IPS-NIHi7 (cell line): ENCODE results near the gene NPIPB8.
"Not testable (repeated sequence)": the region's sequence is repeated elsewhere in the genome, so short reads cannot be mapped to it uniquely, and the experiment has no call there.

Source experiments
- DNase-seq: peaks from one replicate; pipeline ENCODE4 v3.0.0; 2012; ENCODE audit warnings: mixed read lengths; ENCODE audit errors: extremely low spot score

The NPIPB8 gene

DNA sequence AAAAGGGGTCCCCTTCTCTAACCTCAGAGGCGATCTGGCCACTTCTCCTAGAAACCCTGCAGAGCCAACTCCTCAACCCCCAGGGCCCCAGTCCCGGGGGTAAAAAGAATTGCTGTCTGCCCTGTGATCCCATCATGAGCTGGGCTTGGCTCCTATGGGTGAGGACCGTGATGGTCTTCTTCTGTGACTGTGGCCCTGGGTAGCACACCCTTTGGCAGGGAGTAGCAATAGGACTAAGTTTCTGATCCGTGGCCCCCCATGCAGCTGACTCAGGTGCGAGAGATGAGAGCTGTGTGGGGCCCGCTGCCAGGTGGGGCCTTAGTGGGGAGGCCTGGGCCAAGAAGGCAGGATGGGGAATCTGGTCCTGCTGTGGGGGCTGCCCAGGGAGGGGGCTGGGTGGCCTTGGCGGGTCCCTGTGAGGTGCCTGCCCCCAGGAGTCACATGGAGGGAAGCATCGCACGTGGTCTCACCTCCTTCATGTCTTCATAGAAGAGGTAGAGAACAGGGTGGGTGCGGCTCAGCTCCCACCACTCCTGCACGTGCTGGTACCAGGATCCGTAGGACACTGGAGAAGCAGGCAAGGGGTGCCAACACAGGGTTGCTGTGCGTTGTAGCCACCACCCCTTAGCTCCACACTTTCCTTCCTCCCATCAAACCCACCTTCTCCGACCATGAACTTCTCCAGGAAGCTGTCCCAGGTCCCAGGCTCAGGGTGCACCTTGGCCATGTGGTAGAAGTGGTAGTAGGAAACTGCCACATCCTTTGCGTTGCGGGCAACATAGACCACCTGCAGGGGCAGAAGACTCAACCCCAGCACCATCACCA lies 31.4 kb upstream of the NPIPB8 start:
- DNase-seq, result no peak

DNA sequence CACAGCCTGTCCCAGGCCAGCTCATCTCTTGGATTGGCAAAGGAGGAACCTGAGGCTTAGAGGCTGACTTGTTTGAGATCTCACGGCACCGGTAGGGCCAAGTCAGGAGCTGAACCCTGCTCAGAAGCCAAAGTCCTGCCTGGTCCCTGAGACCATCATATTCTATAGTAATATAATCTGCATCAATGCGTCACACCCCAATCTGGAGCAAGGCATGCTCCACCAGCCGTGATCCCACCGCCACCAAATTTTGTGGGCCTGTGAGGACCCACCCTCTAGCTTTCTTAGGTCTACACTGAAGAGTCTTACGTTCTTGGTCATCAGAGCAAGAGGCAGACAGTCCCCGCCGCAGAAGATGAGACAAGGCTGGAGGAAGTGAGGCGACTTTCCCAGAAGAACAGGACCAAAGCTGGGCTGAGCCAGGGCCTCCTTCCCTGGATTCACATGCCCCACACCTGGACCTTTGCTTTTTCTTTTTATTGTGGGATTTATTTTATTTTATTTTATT lies 30.7 kb upstream of the NPIPB8 start:
- no peak for DNase-seq

DNA sequence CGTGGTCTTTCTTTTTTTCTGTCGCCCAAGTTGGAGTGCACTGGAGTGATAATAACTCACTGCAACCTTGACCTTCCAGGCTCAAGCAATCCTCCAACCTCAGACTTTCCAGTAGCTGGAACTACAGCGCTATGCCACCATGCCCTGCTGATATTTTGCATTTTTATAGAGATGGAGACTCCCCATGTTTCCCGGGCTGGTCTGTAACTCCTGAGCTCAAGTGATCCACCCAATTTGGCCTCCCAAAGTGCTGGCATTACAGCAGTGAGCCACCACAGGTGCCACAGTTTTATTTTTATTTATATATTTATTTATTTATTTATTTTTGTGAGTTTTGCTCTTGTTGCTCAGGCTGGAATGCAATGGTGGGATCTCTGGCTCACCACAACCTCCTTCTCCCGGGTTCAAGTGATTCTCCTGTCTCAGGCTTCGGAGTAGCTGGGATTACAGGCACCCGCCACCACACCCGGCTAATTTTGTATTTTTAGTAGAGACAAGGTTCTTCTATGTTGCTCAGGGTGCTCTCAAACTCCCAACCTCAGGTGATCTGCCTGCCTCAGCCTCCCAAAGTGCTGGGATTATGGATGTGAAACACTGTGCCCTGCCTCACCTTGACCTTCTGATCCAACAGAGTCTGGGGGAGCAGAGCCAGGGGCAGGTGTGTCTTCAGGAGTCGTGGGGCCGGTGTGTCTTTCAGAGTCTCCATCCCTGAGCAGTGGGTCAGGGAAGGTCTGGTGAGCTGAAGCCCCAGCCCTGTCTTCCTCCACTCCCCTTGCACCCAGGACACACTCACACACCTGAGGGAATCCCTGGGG lies 30.0 kb upstream of the NPIPB8 start:
- not testable (repeated sequence) for DNase-seq

DNA sequence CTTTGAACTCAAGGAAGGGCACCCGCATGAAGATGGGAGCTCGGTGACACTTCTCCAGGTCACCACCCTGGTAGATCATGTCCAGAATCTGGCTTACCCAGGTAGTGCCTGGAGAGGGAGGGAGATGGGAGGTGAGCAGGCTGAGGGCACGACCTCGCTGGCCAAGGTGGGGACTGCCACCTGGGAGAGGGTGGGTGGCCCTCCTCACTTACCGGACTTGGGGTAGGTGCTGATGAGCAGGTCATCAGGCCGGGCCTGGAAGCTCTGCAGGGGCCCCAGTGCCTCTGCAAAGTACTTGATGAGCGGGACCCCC lies 29.4 kb upstream of the NPIPB8 start:
- DNase-seq, result not testable (repeated sequence)

DNA sequence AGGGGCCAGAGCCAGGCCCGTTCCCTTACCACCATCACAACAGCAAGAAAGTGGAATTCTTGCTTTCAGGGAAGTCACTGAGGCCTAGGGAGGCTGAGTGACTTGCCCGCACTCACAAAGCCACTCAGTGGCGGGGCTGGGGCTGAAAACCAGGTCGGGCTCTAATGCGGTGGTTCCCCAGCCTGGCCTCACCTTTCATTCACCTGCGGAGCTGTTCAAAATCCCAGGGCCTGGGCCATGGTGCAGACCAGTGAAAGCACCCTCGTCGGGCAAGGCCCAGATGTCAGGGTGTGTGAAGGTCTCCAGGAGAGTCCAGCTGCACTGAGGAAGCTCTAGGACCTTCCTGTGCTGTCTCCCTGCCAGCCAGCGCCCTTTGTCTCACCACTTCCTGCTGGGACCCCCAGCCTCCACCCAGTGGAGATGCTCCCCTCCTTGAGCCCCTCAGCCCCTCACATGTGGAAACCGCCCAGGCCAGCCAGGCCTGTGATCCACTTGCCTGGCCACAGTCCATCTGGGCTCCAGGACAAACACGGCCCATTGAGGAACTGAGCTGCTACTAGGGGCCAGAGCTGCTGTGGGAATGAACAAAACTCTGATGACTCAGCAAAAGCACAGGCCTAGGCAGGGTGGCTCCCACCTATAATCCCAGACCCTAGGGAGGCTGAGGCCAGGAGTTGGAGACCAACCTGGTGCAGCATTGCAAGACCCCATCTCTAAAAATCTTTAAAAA lies 28.8 kb upstream of the NPIPB8 start:
- DNase-seq, result not testable (repeated sequence)

DNA sequence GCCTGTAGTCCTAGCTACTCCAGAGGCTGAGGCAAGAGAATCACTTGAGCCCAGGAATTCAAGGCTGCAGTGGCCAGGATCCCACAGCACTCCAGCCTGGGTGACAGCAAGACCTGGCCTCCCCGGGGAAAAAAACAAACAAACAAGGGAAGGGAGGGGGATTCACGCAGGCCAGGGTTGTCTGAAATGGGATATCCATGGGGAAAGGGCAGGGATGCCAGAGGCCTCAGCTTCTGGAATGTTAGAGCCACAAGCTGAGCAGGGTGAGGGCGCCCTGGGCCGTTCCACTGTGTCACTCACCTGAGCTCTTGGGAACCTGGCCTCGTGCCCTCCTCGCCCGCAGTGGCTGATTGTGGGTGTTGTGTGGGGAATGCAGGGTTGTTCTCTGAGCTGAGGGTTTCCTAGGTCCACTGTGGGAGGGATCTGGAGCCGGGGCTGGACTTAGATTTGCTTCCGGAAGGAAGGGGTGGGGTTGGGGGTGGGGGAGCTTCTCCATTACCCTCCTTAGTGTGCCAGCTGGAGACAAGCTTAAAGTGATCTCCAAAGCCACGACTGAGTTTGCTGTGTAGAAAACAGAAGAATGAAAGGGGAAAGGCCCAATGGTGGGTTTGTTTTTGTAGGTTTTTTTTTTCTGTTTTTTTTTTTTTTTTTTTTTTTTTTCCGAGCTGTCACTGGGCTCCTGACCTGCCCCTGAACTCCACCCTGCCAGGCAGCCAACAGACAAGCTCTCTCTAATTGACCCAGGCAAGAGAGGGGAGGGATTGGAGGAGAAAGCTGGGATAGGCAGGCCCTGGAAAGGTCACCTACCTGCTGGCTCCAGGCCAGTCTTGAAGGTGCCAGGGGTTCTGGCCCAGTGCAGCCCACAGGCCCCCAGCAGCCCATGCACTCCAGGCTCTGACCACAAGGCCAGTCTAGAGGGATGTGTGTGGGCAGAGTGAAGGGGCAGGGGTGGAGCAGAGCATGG lies 28.0 kb upstream of the NPIPB8 start, which contains the start of gene SULT1A1:
Gene SULT1A1, minus strand, starts transcription at position 414 of the 964 bp plus-strand sequence. CDS start 1,189 bp downstream, outside the sequence.
- DNase-seq, result no peak

DNA sequence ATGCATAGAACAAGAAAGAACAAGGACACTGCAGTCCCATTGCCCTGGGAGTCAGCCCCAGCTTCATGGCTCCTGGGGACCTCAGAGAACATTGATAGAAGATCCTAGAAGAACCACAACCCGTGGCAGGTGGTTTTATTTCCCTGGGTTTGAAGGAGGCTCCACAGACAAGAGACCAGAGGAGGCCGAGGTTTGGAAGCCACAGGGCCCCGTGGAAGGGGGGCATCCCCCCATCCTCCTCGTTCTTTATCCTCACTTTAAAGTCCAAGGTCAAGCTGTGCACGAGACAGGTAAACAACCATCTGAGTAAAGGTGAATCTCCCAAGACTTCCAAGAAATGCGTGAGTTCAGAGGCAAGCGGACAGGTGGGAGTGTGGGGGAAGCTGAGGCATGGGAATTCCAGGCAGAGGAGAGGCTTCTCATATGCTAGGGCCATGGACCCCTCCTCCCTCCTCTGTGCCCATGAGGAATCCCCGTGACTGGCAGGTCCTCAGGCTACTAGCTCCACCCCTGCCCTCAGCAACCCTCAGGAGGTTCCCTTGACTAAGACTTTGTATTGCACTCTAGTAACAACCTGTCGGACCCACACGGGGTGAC lies 27.2 kb upstream of the NPIPB8 start:
- no peak for DNase-seq

DNA sequence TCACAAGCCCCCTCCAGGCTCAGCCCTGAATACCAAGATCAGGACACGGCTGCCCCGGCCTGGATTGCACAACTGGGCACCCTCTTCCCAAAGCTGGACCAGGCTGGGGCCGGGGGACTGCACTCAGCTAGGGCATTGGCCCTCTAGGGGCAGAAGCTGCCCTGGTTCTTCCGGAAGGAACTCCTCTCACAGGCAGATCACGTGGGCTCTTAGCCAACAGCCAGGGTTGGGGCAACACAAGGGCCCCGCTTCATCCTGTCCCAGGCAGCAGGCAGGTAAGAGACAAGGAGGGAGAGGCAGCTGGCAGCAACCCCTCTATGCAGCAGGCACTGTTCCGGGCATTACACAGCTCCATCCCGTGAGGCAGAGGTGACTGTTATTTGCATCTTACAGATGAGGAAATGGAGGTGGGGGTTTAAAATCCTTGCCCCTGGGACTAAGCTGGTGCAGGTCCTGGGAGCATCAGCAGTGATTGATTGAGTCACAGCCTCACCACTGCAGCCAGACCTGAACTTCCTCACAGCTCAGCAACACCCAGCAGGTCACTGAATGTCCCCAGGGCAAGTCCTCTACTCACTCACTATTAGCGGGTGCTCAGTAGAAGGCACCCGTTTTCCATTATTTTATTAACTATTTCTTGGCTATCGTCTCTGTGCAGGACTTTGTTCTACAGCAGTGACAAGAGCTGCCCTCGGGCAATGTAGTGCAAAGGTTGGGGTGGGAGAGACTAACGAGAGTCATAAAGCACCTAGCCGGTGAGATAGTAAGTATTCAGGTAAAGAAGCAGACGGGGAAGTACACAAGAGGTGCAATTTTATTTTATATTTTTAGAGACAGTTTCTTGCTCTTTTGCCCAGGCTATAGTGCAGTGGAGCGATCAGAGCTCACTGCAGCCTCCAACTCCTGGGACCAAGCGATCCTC lies 25.2 kb upstream of the NPIPB8 start:
- not testable (repeated sequence) for DNase-seq

DNA sequence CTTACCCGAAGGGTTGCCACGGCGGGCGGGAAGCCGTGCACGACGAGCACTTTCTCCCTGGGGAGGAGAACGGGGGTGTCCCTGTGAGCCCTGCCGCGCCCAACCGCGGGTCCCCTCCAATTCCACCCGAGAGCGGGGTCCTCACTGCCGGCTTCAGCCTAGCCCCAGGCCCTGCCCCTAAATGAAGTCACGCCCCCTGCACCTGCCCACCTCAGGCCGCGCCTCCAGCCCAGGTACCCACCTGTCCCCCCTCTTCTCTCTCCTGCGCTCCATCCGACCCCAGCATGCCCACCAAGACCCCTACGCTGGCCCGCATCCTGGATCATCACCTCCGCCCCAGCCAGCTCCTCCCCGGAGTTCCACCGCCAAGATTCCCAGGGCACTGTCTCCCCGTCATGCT lies 24.0 kb upstream of the NPIPB8 start:
- not testable (repeated sequence) for DNase-seq

DNA sequence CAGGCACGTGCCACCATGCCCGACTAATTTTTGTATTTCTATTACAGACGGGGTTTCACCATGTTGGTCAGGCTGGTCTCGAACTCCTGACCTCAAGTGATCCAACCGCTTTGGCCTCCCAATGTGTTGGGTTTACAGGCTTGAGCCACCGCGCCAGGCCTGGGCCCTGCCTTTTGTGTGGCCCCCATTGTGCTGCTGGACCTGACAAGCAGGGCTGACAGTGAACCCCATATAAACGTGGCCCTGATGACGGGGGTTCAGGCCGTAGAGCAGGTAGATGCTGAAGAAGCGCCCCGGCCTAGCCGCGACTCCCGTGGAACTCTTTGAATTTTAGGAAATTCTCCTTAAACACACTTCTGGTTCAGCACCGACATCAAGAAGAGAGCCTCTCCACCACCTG lies 23.3 kb upstream of the NPIPB8 start:
- not testable (repeated sequence) for DNase-seq

DNA sequence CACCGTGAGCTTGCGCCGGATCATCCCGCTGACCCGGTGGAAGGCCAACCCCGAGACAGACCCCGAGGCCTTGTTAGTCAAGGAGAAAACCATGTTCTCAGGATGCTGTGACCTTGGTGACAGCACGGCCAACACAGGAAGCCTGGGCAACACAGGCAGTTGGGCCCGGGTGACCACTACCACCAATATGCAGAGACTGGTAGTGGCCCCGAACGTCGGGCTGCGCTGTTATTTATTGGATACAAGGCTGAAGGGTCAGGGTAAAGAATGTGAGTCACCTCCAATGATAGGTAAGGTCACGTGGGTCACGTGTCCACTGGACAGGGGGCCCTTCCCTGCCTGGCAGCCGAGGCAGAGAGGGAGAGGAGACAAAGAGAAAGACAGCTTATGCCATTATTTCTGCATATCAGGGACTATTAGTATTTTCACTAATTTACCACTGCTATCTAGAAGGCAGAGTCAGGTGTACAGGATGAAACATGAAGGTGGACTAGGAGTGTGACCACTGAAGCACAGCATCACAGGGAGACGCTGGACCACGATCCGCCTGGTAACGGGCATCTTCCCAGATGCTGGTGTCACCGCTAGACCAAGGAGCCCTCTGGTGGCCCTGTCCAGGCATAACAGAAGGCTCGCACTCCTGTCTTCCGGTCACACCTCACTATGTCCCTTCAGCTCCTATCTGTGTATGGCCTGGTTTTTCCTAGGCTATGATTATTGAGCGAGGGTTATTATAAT lies 22.2 kb upstream of the NPIPB8 start:
- not testable (repeated sequence) for DNase-seq

DNA sequence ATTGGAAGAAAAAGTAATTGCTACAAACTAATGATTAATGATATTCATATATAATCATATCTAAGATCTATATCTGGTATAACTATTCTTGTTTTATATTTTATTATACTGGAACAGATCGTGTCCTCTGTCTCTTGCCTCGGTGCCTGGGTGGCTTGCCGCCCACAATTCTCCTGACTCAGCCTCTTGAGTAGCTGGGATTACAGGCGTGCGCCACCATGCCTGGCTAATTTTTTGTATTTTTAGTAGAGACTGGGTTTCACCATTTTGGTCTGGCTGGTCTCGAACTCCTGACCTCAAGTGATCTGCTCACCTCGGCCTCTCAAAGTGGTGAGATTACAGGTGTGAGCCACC lies 21.7 kb upstream of the NPIPB8 start:
- DNase-seq, result not testable (repeated sequence)

DNA sequence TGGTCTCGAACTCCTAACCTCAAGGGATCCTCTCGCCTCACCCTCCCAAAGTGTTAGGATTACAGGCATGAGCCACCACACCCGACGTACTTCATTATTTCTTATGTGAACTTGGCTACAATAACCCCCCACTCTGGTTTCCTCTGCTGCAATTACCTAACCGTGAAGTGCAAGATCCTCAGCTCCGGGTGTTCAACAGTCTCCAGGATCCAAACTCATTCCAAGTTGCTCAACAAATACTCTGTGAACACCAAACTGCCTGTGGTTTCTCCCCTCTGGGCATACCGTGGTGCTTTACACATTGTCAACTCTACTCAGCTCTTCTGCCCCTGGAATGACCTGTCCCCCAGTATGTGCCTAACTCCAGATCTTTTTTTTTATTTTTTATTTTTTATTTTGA lies 21.2 kb upstream of the NPIPB8 start:
- DNase-seq, result no peak

DNA sequence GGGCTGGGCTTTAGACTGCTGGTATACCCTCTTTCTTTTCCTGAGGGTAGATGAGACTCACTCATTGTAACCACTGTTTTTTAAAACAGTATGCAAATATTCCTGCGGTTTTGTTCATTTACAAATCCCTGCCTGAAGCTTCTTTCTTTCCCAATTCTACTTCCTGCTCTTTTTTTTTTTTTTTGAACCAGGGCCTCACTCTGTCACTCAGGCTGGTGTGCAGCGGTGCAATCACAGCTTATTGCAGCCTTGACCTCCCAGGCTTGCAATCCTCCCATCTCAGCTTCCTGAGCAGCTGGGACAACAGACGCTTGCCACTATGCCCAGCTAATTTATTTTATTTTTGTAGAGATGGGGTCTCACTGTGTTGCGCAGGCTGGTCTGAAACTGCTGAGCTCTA lies 20.0 kb upstream of the NPIPB8 start:
- no peak for DNase-seq

DNA sequence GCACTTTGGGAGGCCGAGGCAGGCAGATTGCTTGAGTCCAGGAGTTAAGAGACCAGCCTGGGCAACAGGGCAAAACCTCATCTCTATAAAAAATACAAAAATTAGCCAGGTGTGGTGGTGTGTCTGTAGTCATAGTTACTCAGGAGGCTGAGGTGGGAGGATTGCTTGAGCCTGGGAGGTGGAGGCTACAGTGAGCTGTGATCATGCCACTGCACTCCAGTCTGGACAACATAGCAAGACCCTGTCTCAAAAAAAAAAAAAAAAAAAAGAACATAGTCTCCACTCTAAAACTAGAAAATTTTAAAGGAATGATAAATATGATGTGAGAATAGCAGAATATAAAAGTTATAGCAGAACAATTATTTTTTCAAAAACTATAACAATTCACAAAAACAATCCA lies 17.5 kb upstream of the NPIPB8 start:
- DNase-seq, result not testable (repeated sequence)

DNA sequence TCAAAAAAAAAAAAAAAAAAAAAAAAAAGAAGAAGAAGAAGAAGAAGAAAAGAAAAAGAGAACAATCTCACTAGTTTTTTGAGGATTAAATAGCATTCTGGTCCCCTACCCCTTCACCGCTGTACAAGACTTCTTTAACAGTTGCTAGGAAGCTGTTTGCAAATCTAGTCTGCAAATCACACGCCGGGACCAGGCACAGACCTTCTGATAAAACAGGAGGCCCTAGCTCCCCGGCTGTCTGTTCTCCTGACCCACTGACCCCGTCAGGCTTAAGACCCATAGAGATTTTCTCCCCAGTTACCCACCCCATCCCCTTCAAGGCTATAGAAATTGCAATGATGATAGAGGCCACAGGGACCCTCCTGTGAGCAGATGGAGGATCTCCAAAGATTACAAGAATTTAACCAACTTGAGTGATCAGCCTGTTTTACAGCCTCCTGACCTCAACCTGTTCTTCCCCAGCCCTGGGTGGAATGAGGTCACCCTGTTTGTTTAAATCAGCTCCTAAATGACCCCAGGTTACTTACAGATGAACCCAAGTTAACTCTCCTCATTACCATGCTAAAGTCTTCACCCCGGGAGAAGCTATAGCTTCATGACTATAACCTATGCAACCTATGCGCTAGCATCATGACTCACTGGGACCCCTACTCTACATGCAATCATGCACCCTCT lies 16.2 kb upstream of the NPIPB8 start:
- DNase-seq, result no peak

DNA sequence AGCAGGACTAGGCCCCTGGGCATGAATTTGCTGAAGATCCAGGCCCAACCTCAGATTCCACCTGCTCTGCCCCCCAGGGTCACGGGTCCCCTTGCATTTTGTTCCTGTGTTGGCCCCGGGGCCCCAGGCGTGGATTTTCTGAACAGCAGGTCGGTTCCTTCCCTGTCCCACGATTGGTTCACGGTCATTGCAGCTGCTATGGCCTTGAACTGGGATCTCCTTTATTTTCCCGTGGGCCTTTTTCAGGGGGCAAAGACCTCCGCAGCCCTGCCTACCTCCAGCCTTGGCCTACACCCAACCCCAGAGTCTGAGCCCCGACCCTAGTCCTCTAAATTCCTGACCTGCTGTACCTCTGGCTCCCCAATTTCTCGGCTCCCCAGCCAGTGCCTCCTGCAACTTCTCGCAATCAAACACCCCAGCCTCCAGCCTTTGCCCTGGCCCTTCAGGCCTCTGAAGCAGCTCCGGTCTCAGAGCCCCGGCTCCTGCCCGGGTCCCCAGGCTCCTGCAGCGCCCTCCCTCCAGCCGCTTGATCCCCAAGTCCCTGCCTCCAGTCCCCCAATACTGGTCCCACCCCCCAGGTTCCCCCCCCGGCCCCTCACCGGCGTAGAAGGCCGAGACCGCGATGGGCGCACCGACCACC lies 15.2 kb upstream of the NPIPB8 start:
- DNase-seq, result not testable (repeated sequence)
